Natural killer cell (primary cell): ENCODE measurements around the gene ST8SIA5. TPM values are rescaled to one million over a fixed set of nuclear protein-coding genes. Genes with fewer than 3 reads are reported as not detected.

Experiments
- ATAC-seq, 3 donors: fragments of 150-1000 bp in 2 of 3; fragments of 200-7000 bp in 1 of 3; cut with Tn5 transposase; 1 replicate in 1 of 3; 2 replicates in 2 of 3; pipeline ENCODE4 v1.10.0; 2021; ENCODE audit warnings: mild to moderate bottlenecking in 2 of 3, moderate library complexity in 2 of 3
- DNase-seq, 2 donors: peaks; one replicate each; pipeline versions ENCODE4 v3.0.0 to v3.0.0-alpha.2; 2013 to 2021; ENCODE audit warnings: mixed read lengths in 1 of 2
- H3K27ac ChIP-seq: one replicate; pipeline ENCODE4 v1.5.1; 2013; ENCODE audit warnings: mild to moderate bottlenecking, low read length
- H3K27me3 ChIP-seq: one replicate; pipeline ENCODE4 v1.6.1; 2013; ENCODE audit warnings: low read length; ENCODE audit not compliant: control insufficient read depth, insufficient read depth
- H3K36me3 ChIP-seq: one replicate; pipeline ENCODE4 v1.6.1; 2013; ENCODE audit warnings: low read length; ENCODE audit not compliant: control insufficient read depth, insufficient read depth
- H3K4me1 ChIP-seq: one replicate; pipeline ENCODE4 v1.6.1; 2013; ENCODE audit warnings: low read length; ENCODE audit not compliant: control insufficient read depth, insufficient read depth
- H3K4me3 ChIP-seq: one replicate; pipeline ENCODE4 v1.5.1; 2013; ENCODE audit warnings: low read length
- H3K9me3 ChIP-seq: one replicate; pipeline ENCODE4 v1.6.1; 2013; ENCODE audit warnings: low read length; ENCODE audit not compliant: control insufficient read depth, insufficient read depth
- H3K27ac Mint-ChIP-seq, 2 donors: one replicate each; pipeline ENCODE4 v1.8.0; 2022; ENCODE audit warnings: mild to moderate bottlenecking in 2 of 2, mixed read lengths in 2 of 2, moderate library complexity in 1 of 2
- H3K27me3 Mint-ChIP-seq, 2 donors: one replicate each; pipeline ENCODE4 v1.8.0; 2022; ENCODE audit warnings: low read depth in 2 of 2, mixed read lengths in 2 of 2
- H3K36me3 Mint-ChIP-seq: one replicate; pipeline ENCODE4 v1.8.0; 2022; ENCODE audit warnings: mixed read lengths
- H3K4me1 Mint-ChIP-seq, 2 donors: one replicate each; pipeline ENCODE4 v1.8.0; 2022; ENCODE audit warnings: mixed read lengths in 2 of 2
- H3K4me3 Mint-ChIP-seq: one replicate; pipeline ENCODE4 v1.8.0; 2022; ENCODE audit warnings: mild to moderate bottlenecking, moderate library complexity, mixed read lengths
- H3K9me3 Mint-ChIP-seq, 2 donors: one replicate each; pipeline ENCODE4 v1.8.0; 2022; ENCODE audit warnings: mixed read lengths in 2 of 2
- CTCF ChIP-seq: fragments of 200-600 bp; IDR thresholded peaks from one replicate; pipeline ENCODE4 v1.8.0; 2022; ENCODE audit warnings: antibody characterized with exemption
- WGBS: methylation state at CpG from one replicate; pipeline ENCODE4 v1.1.7; 2013; ENCODE audit warnings: missing lambda C conversion rate; ENCODE audit not compliant: insufficient coverage; 5-methylcytosine and 5-hydroxymethylcytosine counted together
- intact Hi-C: fragments of 100-400 bp; cut with micrococcal nuclease; formaldehyde crosslinking; loops from one replicate; pipeline ENCODE4 v1.14.2; 2022
- total RNA-seq, 4 donors: library from RNA; stranded (reverse); fragments of 120-200 nt in 1 of 4; gene quantifications; one replicate each; pipeline versions ENCODE4 v1.2.3 to v1.2.4, GENCODE V29; 2013 to 2022

ST8SIA5 gene
- total RNA-seq, 3 donors from 2014 or later (not counting 1 experiment from before 2014, with no cell fraction given): 0.23 TPM; not detected in 2

- peaks cover 0 to 2% of the 10 kb centered on the region in 2 donors for H3K9me3 Mint-ChIP-seq
- no peaks in the 10 kb centered on the region for H3K4me1 Mint-ChIP-seq
- H3K27ac Mint-ChIP-seq: no peak overlapping the region
- H3K36me3 Mint-ChIP-seq: no peaks in the 10 kb centered on the region
- WGBS: 84% methylated on average over 7 of the region's 8 CpGs
- H3K27me3 Mint-ChIP-seq: peaks cover 0 to 10% of the 10 kb centered on the region in 2 donors
- no peak overlapping the region for H3K4me3 Mint-ChIP-seq
- H3K36me3 ChIP-seq: no peaks in the 10 kb centered on the region
- H3K27ac ChIP-seq: no peak overlapping the region
- H3K9me3 ChIP-seq: peaks cover 8% of the 10 kb centered on the region
- no peak overlapping the region for H3K4me3 ChIP-seq
- no peak for DNase-seq
- H3K27me3 ChIP-seq: no peaks in the 10 kb centered on the region
- no peak for ATAC-seq
- intact Hi-C loops: no loop called here
- no peaks in the 10 kb centered on the region for H3K4me1 ChIP-seq
- no peak for TF ChIP-seq CTCF
Measured at GRCh38 chr18:46731316-46731715, 25.5 kb downstream of the ST8SIA5 start.

GRCh38 chr18:46728219-46728930 lies 28.5 kb downstream of the ST8SIA5 start:
- Mint-ChIP-seq H3K9me3 (peaks cover 0 to 2% of the 10 kb centered on the region in 2 donors), H3K4me1 (no peaks in the 10 kb centered on the region), H3K4me3 (no peak overlapping the region), H3K36me3 (no peaks in the 10 kb centered on the region), H3K27me3 (peaks cover 0 to 6% of the 10 kb centered on the region in 2 donors), H3K27ac (no peak overlapping the region)
- no peak for TF ChIP-seq CTCF
- H3K27me3 ChIP-seq: no peaks in the 10 kb centered on the region
- intact Hi-C loops: no loop called here
- no peak overlapping the region for H3K27ac ChIP-seq
- H3K4me3 ChIP-seq: no peak overlapping the region
- ATAC-seq (no peak), DNase-seq (no peak)
- H3K36me3 ChIP-seq: no peaks in the 10 kb centered on the region
- H3K9me3 ChIP-seq: peaks cover 8% of the 10 kb centered on the region
- H3K4me1 ChIP-seq: no peaks in the 10 kb centered on the region
- WGBS: 85% methylated on average over 6 of the region's 6 CpGs

GRCh38 chr18:46727177-46727576 lies 29.7 kb downstream of the ST8SIA5 start:
- WGBS: 89% methylated on average over 1 of the region's 1 CpG
- Histone ChIP-seq H3K4me1 (no peaks in the 10 kb centered on the region), H3K27ac (no peak overlapping the region), H3K36me3 (no peaks in the 10 kb centered on the region), H3K4me3 (no peak overlapping the region), H3K9me3 (peaks cover 8% of the 10 kb centered on the region), H3K27me3 (no peaks in the 10 kb centered on the region)
- H3K27ac Mint-ChIP-seq: no peak overlapping the region
- H3K27me3 Mint-ChIP-seq: peaks cover 0 to 6% of the 10 kb centered on the region in 2 donors
- H3K4me1 Mint-ChIP-seq: no peaks in the 10 kb centered on the region
- ATAC-seq (no peak), DNase-seq (no peak)
- no peak overlapping the region for H3K4me3 Mint-ChIP-seq
- no peaks in the 10 kb centered on the region for H3K36me3 Mint-ChIP-seq
- intact Hi-C loops: no loop called here
- peaks cover 0 to 2% of the 10 kb centered on the region in 2 donors for H3K9me3 Mint-ChIP-seq
- no peak for TF ChIP-seq CTCF

- DNase-seq (no peak), ATAC-seq (no peak)
- Mint-ChIP-seq H3K9me3 (peaks cover 0 to 2% of the 10 kb centered on the region in 2 donors), H3K4me1 (no peaks in the 10 kb centered on the region), H3K27ac (no peak overlapping the region), H3K4me3 (no peak overlapping the region), H3K36me3 (no peaks in the 10 kb centered on the region), H3K27me3 (peaks cover 0 to 2% of the 10 kb centered on the region in 2 donors)
- Histone ChIP-seq H3K4me3 (no peak overlapping the region), H3K36me3 (no peaks in the 10 kb centered on the region), H3K27me3 (no peaks in the 10 kb centered on the region), H3K9me3 (peaks cover 6% of the 10 kb centered on the region), H3K4me1 (no peaks in the 10 kb centered on the region), H3K27ac (no peak overlapping the region)
- intact Hi-C loops: no loop called here
- no peak for TF ChIP-seq CTCF
- 82% methylated on average over 3 of the region's 3 CpGs for WGBS
Measured at GRCh38 chr18:46725310-46725709, 31.5 kb downstream of the ST8SIA5 start.
